Lower lobe of right lung (tissue), 2 donors: Measurements from ENCODE around the gene ZNF396. TPM values are rescaled to one million over a fixed set of nuclear protein-coding genes. Genes with fewer than 3 reads are reported as not detected.
A peak's percentile ranks its signal among the peaks of the same experiment; 100 is the strongest.

ENCODE experiments used
- ATAC-seq, 2 donors: fragments of 200-7000 bp; cut with Tn5 transposase; one replicate each; pipeline ENCODE4 v1.9.1; 2020 to 2022; ENCODE audit warnings: mild to moderate bottlenecking in 2 of 2, moderate library complexity in 2 of 2
- DNase-seq: peaks from one replicate; pipeline ENCODE4 v3.0.0-alpha.2; 2020
- H3K27ac ChIP-seq: fragments of 200-600 bp; one replicate; pipeline ENCODE4 v1.8.0; 2022
- H3K27me3 ChIP-seq: fragments of 200-600 bp; one replicate; pipeline ENCODE4 v1.8.0; 2022; ENCODE audit warnings: low read depth
- H3K36me3 ChIP-seq: fragments of 200-600 bp; one replicate; pipeline ENCODE4 v1.8.0; 2022; ENCODE audit warnings: mild to moderate bottlenecking
- H3K4me1 ChIP-seq: fragments of 200-600 bp; one replicate; pipeline ENCODE4 v1.8.0; 2022
- H3K4me3 ChIP-seq: fragments of 200-600 bp; one replicate; pipeline ENCODE4 v1.8.0; 2022; ENCODE audit warnings: mild to moderate bottlenecking
- H3K9me3 ChIP-seq: fragments of 200-600 bp; one replicate; pipeline ENCODE4 v1.8.0; 2022
- CTCF ChIP-seq: fragments of 200-600 bp; IDR thresholded peaks from one replicate; pipeline ENCODE4 v1.8.0; 2022; ENCODE audit warnings: antibody characterized with exemption, mild to moderate bottlenecking
- intact Hi-C: fragments of 100-400 bp; cut with DNase I; formaldehyde crosslinking; loops from one replicate; pipeline ENCODE4 v1.11.0; 2022
- total RNA-seq: library from RNA; stranded (reverse); fragmentation: NEBNext Ultra II Directional; extraction: Animal tissue kit (Norgen Biotek cat#: 25700); gene quantifications from one replicate; pipeline ENCODE4 v1.2.1, GENCODE V29; 2021
- donor health status: DM: no; HTN: yes; CAD: no; lungs with severe emphysema.

The ZNF396 gene
- total RNA-seq, 1 donor from 2014 or later = 4.4 TPM

GRCh38 chr18:35386600-35387100 is 9.5 kb upstream of the ZNF396 start:
- peak; percentile 85 for TF ChIP-seq CTCF
- DNase-seq = peak; percentile 59
- H3K4me3 ChIP-seq = no peak overlapping the region
- no peaks in the 10 kb centered on the region for H3K9me3 ChIP-seq
- ATAC-seq = peak; percentile 86 to 89
- peaks cover 7% of the 10 kb centered on the region for H3K4me1 ChIP-seq
- intact Hi-C loops = no loop called here
- peaks cover 5% of the 10 kb centered on the region for H3K27me3 ChIP-seq
- no peak overlapping the region for H3K27ac ChIP-seq
- no peaks in the 10 kb centered on the region for H3K36me3 ChIP-seq

GRCh38 chr18:35383136-35383535 is 6.0 kb upstream of the ZNF396 start:
- H3K27me3 ChIP-seq = peaks cover 5% of the 10 kb centered on the region
- H3K36me3 ChIP-seq = no peaks in the 10 kb centered on the region
- DNase-seq (no peak), ATAC-seq (no peak)
- H3K4me1 ChIP-seq = peaks cover 7% of the 10 kb centered on the region
- H3K4me3 ChIP-seq = no peak overlapping the region
- TF ChIP-seq CTCF = no peak
- no peaks in the 10 kb centered on the region for H3K9me3 ChIP-seq
- H3K27ac ChIP-seq = no peak overlapping the region
- intact Hi-C loops = no loop called here

- Histone ChIP-seq H3K4me3 (no peak overlapping the region), H3K27ac (no peak overlapping the region), H3K27me3 (no peaks in the 10 kb centered on the region), H3K36me3 (no peaks in the 10 kb centered on the region), H3K4me1 (peaks cover 12% of the 10 kb centered on the region), H3K9me3 (no peaks in the 10 kb centered on the region)
- ATAC-seq = no peak
- DNase-seq = no peak
- no peak for TF ChIP-seq CTCF
- intact Hi-C loops = no loop called here
Measured at GRCh38 chr18:35379421-35379820, 2.3 kb upstream of the ZNF396 start.

GRCh38 chr18:35378574-35378896 is 1.4 kb upstream of the ZNF396 start:
- no peak for ATAC-seq
- no peaks in the 10 kb centered on the region for H3K9me3 ChIP-seq
- no peak for DNase-seq
- intact Hi-C loops = no loop called here
- H3K27ac ChIP-seq = no peak overlapping the region
- no peaks in the 10 kb centered on the region for H3K36me3 ChIP-seq
- H3K27me3 ChIP-seq = no peaks in the 10 kb centered on the region
- H3K4me3 ChIP-seq = no peak overlapping the region
- TF ChIP-seq CTCF = no peak
- peaks cover 12% of the 10 kb centered on the region for H3K4me1 ChIP-seq

- intact Hi-C loops = no loop called here
- DNase-seq (no peak), ATAC-seq (peak in 1 of 2 donors; percentile 31)
- Histone ChIP-seq H3K27ac (no peak overlapping the region), H3K4me1 (peaks cover 12% of the 10 kb centered on the region), H3K9me3 (no peaks in the 10 kb centered on the region), H3K27me3 (no peaks in the 10 kb centered on the region), H3K36me3 (no peaks in the 10 kb centered on the region), H3K4me3 (no peak overlapping the region)
- no peak for TF ChIP-seq CTCF
Measured at GRCh38 chr18:35377875-35378573, 887 bp upstream of the ZNF396 start.
